MM.1S (cell line): Measurements from ENCODE around the gene TACO1.

Experiments
- DNase-seq: peaks from one replicate; pipeline ENCODE4 v3.0.0-alpha.2; 2015
- H2AFZ ChIP-seq: fragments of 300-600 bp; sonication (generic); 2 replicates; pipeline ENCODE4 v1.6.0; 2016; ENCODE audit warnings: antibody characterized with exemption, low read length
- H3F3A ChIP-seq: fragments of 300-600 bp; sonication (generic); 2 replicates; pipeline ENCODE4 v1.6.1; 2016; ENCODE audit warnings: mild to moderate bottlenecking, antibody characterized with exemption, low read length, moderate library complexity, mixed read lengths; ENCODE audit not compliant: insufficient read depth
- H3K27ac ChIP-seq: fragments of 300-600 bp; sonication (generic); 2 replicates; pipeline ENCODE4 v1.5.1; 2016; ENCODE audit warnings: mild to moderate bottlenecking, low read length
- H3K27me3 ChIP-seq: fragments of 300-600 bp; sonication (generic); replicated peaks from 2 replicates; pipeline ENCODE4 v1.6.0; 2016; ENCODE audit warnings: low read length; ENCODE audit not compliant: insufficient read depth
- H3K36me3 ChIP-seq: fragments of 300-600 bp; sonication (generic); replicated peaks from 2 replicates; pipeline ENCODE4 v1.6.1; 2016; ENCODE audit warnings: mild to moderate bottlenecking, low read length, mixed read lengths; ENCODE audit not compliant: insufficient read depth
- H3K4me1 ChIP-seq: fragments of 300-600 bp; sonication (generic); 2 replicates; pipeline ENCODE4 v1.6.1; 2016; ENCODE audit warnings: low read length, mixed read lengths
- H3K4me2 ChIP-seq: fragments of 300-600 bp; sonication (generic); 2 replicates; pipeline ENCODE4 v1.6.0; 2016; ENCODE audit warnings: low read depth, low read length
- H3K4me3 ChIP-seq: fragments of 300-600 bp; sonication (generic); 2 replicates; pipeline ENCODE4 v1.5.1; 2016; ENCODE audit warnings: low read length, mixed read lengths
- H3K79me2 ChIP-seq: fragments of 300-600 bp; sonication (generic); 2 replicates; pipeline ENCODE4 v1.6.1; 2016; ENCODE audit warnings: mixed run types, low read length, mixed read lengths
- H3K9ac ChIP-seq: fragments of 300-600 bp; sonication (generic); 2 replicates; pipeline ENCODE4 v1.6.1; 2016; ENCODE audit warnings: low read length, mixed read lengths
- H3K9me2 ChIP-seq: fragments of 300-600 bp; sonication (generic); replicated peaks from 2 replicates; pipeline ENCODE4 v1.6.1; 2016; ENCODE audit warnings: mild to moderate bottlenecking, low read length, mixed read lengths; ENCODE audit not compliant: insufficient read depth
- H3K9me3 ChIP-seq: fragments of 300-600 bp; sonication (generic); replicated peaks from 2 replicates; pipeline ENCODE4 v1.6.1; 2016; ENCODE audit warnings: mild to moderate bottlenecking, low read length, mixed read lengths; ENCODE audit not compliant: insufficient read depth
- H4K20me1 ChIP-seq: fragments of 300-600 bp; sonication (generic); 2 replicates; pipeline ENCODE4 v1.6.1; 2016; ENCODE audit warnings: mild to moderate bottlenecking, low read length, moderate library complexity, mixed read lengths; ENCODE audit not compliant: insufficient read depth
- EZH2 ChIP-seq: fragments of 300-600 bp; sonication (generic); optimal IDR thresholded peaks from 2 replicates; pipeline ENCODE3; 2017; ENCODE audit warnings: low read depth, mild to moderate bottlenecking, antibody characterized with exemption, low read length, mixed read lengths
- EZH2phosphoT487 ChIP-seq: fragments of 300-600 bp; sonication (generic); IDR thresholded peaks from 2 replicates; pipeline ENCODE4 v1.6.1; 2018; ENCODE audit warnings: antibody characterized with exemption, low read length
- TF ChIP-seq, protein P1 (sequence below): fragments of 300-600 bp; sonication (generic); IDR thresholded peaks from 2 replicates; pipeline ENCODE4 v1.5.1; 2016; ENCODE audit warnings: antibody characterized with exemption, low read length, mixed read lengths

TACO1 gene

DNA sequence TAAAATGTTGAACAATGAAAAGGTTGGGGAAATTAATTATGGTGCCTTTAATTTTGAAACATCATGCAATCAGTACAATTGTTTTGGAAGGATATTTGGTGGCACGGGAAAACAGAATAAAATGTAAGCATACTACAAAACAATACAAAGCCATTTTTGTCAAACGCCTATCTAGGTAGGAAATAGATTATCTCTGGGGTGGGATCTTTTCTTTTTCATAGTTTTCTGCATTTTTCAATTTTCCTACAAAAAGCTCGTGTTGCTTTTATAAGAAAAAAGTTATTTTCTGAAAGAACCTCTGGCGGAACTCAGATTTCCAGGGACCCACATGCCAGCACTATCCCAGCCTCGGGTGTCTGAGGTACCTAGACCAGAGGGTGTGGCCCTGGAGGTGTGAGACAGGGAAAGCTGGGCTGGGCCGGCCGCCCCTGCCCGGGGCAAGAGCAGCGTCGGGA, 20.6 kb downstream of the TACO1 start:
- H3K36me3 ChIP-seq: no peaks in the 10 kb centered on the region
- DNase-seq: no peak
- peaks cover 10% of the 10 kb centered on the region; the same call in 1 of the 2 replicates for H3F3A ChIP-seq
- no peaks in the 10 kb centered on the region for H3K9me2 ChIP-seq
- H3K27me3 ChIP-seq: no peaks in the 10 kb centered on the region
- H3K4me1 ChIP-seq: peaks cover 14% of the 10 kb centered on the region
- H3K9me3 ChIP-seq: no peaks in the 10 kb centered on the region
- TF ChIP-seq EZH2phosphoT487 (no peak), EZH2 (no peak)
- TF ChIP-seq, protein P1, sequence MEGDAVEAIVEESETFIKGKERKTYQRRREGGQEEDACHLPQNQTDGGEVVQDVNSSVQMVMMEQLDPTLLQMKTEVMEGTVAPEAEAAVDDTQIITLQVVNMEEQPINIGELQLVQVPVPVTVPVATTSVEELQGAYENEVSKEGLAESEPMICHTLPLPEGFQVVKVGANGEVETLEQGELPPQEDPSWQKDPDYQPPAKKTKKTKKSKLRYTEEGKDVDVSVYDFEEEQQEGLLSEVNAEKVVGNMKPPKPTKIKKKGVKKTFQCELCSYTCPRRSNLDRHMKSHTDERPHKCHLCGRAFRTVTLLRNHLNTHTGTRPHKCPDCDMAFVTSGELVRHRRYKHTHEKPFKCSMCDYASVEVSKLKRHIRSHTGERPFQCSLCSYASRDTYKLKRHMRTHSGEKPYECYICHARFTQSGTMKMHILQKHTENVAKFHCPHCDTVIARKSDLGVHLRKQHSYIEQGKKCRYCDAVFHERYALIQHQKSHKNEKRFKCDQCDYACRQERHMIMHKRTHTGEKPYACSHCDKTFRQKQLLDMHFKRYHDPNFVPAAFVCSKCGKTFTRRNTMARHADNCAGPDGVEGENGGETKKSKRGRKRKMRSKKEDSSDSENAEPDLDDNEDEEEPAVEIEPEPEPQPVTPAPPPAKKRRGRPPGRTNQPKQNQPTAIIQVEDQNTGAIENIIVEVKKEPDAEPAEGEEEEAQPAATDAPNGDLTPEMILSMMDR: no peak
- H3K4me3 ChIP-seq: peak overlapping the region; percentile 67
- H3K4me2 ChIP-seq: peak overlapping the region; percentile 81
- no peaks in the 10 kb centered on the region for H4K20me1 ChIP-seq
- H3K9ac ChIP-seq: peak overlapping the region; percentile 66
- H3K27ac ChIP-seq: peak overlapping the region; percentile 46; the same call in 1 of the 2 replicates
- H3K79me2 ChIP-seq: peaks cover 33% of the 10 kb centered on the region
- peak overlapping the region; percentile 88 for H2AFZ ChIP-seq

DNA sequence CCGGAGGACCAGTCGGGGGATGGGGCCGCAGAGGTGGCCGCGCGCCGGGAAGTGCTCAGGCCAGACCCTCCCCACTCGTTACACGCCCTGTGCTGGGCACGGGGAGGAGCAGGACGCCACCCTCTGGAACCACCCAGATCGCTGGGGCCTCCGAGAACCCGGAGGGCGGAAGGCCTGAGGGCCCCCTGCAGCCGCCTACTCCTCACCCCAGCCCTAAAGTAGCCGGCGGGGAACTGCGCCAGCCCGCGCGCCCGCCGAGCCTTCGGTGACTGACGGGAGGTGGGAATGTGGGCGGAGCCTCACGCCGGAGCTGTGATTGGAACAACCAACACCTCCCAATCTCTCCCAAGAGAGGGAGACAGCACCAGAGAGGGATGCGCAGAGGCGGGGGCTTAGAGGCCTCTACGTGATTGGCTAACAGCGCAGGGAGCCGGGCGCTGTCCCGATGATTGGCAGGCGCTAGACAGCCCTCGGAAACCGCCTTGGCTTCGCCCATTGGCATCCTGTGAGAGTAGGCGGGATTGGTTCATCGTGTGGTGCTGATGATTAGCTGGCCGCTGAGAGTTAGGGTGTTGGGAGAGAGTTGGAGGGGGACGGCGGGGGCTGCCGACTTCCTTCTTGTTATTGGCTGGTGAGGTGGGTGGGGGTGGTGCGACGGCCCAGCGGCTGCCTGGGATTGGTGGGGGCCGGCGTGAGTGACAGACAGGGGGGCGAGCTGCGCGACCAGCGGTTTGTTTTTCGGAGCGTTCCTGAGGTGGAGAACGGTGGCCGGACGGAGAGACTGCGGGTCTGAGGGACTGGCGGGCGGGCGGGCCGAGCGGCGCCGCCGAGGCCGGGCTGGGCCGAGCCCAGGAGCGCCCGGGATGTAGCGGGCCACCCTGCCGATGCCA, 21.2 kb downstream of the TACO1 start, which contains the start of gene MAP3K3:
Gene MAP3K3 (plus strand): TSS at position 734 of the 890 bp plus-strand sequence. CDS start 343 bp downstream, outside the sequence.
- H3K36me3 ChIP-seq: no peaks in the 10 kb centered on the region
- H3F3A ChIP-seq: peaks cover 10% of the 10 kb centered on the region; the same call in 1 of the 2 replicates
- peak within 1 kb of the TSS; percentile 66 for H3K9ac ChIP-seq
- no peaks in the 10 kb centered on the region for H3K9me2 ChIP-seq
- peaks cover 40% of the 10 kb centered on the region for H3K79me2 ChIP-seq
- TF ChIP-seq EZH2phosphoT487: no peak
- TF ChIP-seq, protein P1: peak; percentile 11; the same call in 1 of the 2 replicates
- TF ChIP-seq EZH2: no peak
- no peaks in the 10 kb centered on the region for H3K27me3 ChIP-seq
- no peaks in the 10 kb centered on the region for H4K20me1 ChIP-seq
- H3K4me1 ChIP-seq: peaks cover 14% of the 10 kb centered on the region
- no peaks in the 10 kb centered on the region for H3K9me3 ChIP-seq
- peak within 1 kb of the TSS; percentile 46; the same call in 1 of the 2 replicates for H3K27ac ChIP-seq
- DNase-seq: peak; percentile 100
- H3K4me2 ChIP-seq: peak within 1 kb of the TSS; percentile 89
- peak within 1 kb of the TSS; percentile 88 for H2AFZ ChIP-seq
- peak within 1 kb of the TSS; percentile 87 for H3K4me3 ChIP-seq

DNA sequence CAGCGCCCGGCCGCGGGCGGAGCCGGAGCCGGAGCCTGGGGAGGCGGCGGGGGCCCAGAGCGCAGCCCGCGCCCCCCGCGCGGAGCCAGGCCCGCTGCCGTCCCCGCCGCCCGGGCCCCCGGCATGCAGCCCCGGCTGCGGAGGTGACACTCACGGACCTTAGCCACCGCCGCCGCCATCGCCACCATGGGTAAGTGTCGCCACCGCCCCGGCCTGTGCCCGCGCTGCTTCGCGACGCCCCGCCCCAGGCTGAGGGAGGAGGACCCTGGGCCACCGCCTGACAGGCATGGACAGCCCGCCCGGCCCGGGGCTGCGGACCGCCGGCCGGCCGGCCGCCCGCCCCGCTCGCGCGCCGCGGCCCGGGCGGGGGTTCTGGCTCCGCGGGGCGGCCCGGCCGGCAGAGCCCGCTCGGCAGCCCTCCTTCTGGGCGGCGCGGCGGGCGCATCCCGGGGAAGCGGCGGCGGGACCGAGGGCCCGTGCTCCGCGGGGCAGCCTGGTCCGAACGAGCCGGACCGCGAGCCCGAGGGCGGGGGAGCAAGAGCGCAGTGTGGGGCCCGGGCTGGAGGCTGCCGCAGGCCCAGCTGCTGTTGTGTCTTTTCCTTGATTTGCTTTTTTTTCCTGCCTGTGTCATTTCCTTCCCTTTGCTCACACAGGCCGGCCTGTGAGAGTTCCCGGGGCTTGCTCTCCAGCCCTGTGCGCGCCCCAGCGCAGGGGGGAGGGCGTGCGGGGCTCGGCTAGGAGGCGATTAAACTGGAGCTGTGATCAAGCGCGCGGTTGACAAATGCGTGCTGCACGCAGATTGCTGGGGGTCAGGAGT, 22.1 kb downstream of the TACO1 start:
- H3K9ac ChIP-seq: peak overlapping the region; percentile 59; the same call in 1 of the 2 replicates
- no peaks in the 10 kb centered on the region for H3K27me3 ChIP-seq
- H4K20me1 ChIP-seq: no peaks in the 10 kb centered on the region
- H3F3A ChIP-seq: peaks cover 10% of the 10 kb centered on the region; the same call in 1 of the 2 replicates
- H3K4me3 ChIP-seq: peak overlapping the region; percentile 87
- DNase-seq: peak; percentile 52
- H2AFZ ChIP-seq: peak overlapping the region; percentile 67
- H3K79me2 ChIP-seq: peaks cover 43% of the 10 kb centered on the region
- no peak overlapping the region for H3K27ac ChIP-seq
- H3K9me2 ChIP-seq: no peaks in the 10 kb centered on the region
- TF ChIP-seq, protein P1: no peak
- TF ChIP-seq EZH2phosphoT487 (no peak), EZH2 (no peak)
- peak overlapping the region; percentile 89 for H3K4me2 ChIP-seq
- no peaks in the 10 kb centered on the region for H3K9me3 ChIP-seq
- no peaks in the 10 kb centered on the region for H3K36me3 ChIP-seq
- H3K4me1 ChIP-seq: peaks cover 14% of the 10 kb centered on the region
